HG02610 (cell line): Measurements from ENCODE around the gene IL1RAPL1.
"Not testable (repeated sequence)": the region's sequence is repeated elsewhere in the genome, so short reads cannot be mapped to it uniquely, and the experiment has no call there.

ENCODE experiments used
- ATAC-seq: cut with Tn5 transposase; IDR thresholded peaks from one replicate; pipeline ENCODE4 v1.9.1; 2021; ENCODE audit warnings: mild to moderate bottlenecking, moderate library complexity; ENCODE audit not compliant: unreplicated experiment

IL1RAPL1 gene

DNA sequence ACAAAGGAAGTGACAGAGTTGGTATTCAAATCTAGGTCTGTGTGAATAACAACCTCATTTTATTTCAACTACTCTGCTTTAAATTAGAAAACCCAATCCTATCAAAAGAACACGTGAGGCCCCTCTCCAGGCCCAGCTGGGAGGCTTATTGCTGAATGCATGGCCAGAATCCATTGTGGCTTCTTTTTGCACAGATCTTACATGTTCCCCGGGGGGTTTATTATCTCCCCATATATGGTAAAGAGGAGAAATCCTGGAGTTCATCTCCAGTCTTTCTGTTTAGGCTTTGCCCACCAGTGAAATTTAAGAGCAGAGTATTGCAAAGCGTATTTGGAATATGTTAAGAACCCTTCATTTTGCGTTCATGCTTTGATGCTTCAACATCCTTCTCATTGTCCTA, 655.6 kb downstream of the IL1RAPL1 start:
- no peak for ATAC-seq

DNA sequence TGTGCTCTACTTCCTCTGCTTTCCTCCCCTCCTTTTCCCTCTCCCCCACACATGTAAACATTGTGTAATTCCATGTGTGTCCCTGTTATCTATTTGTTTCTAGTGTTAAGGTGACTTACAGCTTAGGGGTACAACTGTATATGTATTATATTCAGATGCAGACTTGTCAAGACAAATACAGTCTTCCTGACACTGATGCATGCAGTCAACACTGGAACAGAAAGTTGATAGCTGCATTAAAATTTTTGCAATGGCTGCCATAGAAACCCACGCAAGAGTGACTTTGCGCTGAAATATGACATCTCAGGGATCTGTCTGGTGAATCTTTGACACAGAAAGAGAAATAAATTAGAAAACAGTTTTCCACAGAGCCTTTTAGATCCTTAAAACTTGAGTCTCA, 656.7 kb downstream of the IL1RAPL1 start:
- ATAC-seq: no peak

DNA sequence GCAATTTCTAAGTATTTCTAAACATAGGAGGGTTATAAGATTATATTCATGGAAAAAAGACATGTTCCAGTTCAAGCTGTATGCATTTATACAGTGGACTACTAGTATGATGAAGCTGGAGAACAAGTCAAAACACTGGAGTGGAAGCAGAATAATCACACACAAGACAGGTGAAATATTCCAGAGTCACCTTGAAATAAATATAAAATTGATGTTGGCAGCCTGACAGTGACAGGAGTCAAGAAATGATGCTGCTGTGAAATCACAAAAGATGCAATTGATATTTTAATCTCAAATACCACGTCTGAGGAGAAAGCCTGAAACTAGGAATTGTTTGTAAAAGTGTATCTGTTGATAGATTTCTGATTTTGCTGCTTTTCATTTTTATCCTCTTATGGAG, 667.3 kb downstream of the IL1RAPL1 start:
- no peak for ATAC-seq

DNA sequence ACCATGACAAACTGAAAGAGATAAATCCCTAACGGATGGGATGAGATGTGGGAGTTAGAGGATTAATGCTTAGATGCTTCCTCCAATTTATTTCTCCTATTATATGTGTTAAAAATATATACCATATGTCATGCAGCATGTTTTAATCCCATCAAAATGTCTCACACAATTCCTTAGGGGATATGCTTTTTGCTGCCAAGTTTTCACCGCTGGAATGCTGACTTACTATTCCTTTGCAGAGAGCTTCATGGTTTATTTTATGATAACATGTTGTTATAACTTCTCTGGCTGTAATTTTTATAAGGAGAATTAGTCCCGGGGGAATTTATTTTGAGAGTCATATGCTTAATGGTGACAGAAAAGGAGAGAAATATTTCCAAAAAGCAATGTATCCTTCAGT, 670.3 kb downstream of the IL1RAPL1 start:
- ATAC-seq: no peak

DNA sequence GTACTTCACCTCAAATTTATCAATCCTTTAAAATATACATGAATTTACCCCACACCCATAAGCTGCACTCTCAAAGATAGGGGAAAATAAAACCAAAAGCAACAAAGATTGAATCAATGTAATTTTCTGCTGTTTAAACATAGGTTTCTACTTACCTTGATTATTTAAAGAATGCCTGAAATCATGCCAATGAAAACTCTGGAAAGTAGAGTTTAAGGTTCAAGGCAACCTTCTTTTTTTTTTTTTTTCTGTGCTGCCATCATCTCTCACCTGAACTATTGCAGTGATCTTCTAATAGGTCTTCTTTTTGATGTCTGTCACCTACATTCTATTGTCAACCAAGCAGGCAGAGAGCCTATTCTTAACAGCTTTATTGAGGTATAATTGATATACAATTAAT, 682.1 kb downstream of the IL1RAPL1 start:
- ATAC-seq: no peak

DNA sequence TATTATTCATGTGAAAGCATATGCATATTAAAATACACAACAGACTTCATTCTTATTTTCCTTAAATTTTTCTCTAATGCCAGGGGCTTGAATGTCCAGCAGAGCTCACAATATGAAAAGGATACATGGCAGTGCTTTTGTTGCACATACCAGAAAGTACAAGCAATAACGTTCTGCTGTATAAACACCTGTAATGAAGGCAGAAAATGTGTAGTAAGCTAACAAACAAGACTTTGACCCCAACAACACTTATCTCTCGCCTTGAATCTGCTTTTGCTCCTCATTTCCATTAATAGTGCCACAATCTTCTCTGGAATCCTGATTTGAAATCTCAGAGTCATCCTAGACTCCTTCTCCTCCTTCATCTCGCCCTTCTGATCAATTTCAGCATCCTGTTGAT, 687.3 kb downstream of the IL1RAPL1 start:
- ATAC-seq: no peak

DNA sequence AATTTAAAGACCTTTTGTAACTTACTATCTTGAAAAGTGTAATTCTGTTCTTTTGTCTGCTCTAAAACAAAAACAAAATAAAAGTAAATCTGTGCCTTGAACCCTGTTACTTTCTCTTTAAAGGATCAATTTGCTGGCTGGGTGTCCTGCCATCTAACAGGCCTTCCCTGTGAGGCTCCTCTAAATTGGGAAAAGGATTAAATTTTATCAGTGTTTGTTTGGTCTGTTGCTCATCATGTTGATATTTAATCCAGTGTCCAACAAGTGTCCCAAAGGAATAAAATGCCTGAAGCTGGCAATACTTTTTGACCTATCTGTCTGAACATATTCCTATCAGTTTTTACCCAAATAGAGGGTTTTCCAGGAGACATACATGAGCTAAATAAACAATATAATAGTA, 688.7 kb downstream of the IL1RAPL1 start:
- no peak for ATAC-seq

DNA sequence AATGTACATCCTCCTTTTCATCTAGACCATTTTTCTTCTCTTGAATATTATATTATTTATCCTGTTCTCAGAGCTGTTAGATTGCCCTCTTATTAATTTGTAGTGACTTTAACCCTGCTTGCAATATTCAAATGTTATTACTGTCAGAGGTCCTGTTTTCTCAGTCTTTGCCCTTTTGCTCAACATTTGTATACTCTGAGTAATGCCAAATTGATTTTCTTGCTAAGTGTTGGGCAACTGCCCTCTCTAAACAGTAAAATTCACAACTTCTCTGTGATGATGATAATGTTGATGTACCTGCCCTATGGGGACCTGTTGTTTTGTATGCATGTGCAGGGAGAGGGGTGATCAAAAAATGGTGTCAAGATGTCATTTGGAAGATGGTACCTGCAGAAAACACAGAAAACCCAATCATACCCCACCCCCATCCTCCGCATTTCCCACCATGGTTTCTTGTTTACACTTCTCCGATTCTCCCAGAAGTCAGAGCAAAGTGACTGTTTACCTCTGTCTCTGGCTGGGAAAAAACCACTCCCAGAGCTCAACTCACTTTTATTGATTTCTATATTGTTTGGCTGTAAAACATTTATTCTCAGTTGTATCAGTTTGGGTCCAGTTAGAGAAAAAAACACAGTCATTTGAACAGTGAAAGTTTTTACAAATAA, 694.0 kb downstream of the IL1RAPL1 start:
- no peak for ATAC-seq

DNA sequence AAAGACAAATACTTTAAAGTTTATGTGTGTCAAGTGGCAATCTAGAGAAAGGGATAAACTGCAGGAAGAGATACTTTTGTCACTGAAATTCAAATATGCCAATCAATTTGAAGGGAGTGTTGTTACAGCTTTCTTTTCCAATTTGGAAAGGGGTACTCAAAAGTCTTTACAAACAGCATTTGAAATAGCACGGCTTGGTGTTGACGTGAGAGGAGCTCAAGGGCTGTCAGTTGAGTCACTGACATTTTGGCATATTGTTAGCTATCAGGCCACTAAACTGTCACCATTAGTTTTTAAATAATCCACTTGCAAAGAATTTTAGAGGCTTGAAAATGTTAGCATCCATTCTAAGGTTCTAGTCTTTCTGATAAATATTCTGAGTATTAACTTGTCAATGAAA, 698.4 kb downstream of the IL1RAPL1 start:
- ATAC-seq: no peak

DNA sequence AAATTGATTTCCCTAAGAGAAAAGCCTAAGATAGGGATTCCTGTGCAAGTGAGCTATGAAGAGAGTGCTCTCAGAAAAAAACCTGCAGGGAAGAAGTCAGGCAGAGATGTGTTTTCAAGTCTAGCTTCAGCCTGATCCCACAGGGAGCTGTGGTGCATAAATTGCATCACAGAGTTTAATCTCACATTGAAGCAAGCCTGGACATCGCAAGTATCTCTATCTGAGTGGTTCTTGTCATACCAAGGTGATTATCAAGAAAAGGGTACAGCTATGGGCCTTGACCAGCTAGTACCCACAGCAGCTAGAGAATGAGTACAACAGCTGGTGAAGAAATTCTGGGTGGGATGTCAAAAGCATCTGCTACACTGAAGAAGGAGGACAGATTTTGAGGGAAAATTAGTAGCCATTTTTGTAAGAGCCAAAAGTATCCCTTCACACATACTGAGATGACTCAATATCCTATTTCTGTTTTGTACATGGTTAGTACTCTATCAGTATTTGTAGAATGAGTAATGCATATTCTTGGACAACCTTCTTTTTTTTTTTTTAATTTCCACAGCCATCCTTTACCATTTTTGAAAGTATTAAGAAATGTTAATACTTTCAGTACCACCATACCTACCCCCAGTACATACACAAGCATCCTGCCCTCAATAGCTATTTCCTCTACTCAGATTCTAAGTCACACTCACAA, 708.9 kb downstream of the IL1RAPL1 start:
- no peak for ATAC-seq

DNA sequence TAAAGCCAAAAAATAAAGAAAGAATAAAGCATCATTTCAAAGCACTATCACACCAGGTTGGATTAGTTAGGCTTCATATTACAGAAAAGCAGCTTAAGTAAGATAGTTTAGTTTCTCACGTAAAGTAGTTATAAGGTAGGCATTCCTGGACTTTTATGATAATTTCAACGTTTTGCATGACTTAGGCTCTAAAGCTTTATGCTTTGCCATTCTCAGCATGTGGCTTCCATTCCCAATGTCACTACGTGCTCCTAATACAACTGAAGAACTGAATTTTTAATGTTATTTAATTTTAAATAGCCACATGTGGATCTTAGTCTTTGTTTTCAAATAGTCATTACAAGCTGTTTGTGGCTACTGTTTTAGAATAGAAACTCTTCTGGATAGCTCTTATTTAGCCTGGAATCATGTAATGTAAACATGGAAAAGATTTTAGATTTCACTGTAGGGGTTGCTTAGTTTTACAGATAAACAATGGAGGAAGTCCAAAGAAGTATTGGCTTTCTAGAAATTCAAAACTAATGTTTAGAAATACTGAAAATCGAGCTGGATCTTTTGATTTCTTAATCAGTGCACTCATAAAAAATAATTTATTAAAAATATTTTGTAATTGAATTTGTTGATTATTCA, 710.0 kb downstream of the IL1RAPL1 start:
- no peak for ATAC-seq

DNA sequence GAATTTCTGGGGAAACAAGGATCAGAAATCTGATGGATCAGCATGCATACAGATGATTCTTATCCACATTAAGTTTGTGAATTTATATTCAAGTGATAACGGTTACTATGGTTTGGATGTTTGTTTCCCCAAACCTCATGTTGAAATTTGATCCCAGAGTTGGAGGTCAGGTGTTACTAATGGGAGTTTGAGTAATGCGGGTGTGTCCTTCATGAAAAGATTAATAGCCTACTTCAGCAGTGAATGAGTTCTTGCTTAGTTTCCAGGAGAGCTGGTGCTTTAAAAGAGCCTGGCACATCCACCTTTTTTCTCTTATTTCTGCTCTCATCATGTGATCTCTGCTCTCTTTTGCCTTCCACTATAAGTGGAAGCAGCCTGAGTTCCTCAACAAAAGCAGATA, 712.4 kb downstream of the IL1RAPL1 start:
- no peak for ATAC-seq

DNA sequence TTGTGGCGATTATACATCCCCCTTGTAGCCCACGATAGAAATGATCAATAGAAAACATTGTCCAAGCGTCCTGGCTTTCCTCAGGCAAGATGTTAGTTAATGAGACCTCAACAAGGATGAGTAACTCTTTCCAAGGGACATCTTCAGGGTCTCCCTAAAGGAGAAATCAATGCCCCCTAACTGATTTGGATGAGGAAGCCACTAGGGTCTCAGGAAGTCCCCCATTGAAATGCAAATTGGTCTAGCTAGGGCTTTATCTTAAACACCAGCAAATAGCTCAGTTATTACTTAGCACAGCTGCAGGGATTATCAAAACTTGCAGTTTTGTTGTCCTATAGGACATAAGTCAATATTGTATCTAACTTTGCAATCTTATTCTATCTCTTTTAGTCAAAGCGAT, 721.5 kb downstream of the IL1RAPL1 start:
- no peak for ATAC-seq

DNA sequence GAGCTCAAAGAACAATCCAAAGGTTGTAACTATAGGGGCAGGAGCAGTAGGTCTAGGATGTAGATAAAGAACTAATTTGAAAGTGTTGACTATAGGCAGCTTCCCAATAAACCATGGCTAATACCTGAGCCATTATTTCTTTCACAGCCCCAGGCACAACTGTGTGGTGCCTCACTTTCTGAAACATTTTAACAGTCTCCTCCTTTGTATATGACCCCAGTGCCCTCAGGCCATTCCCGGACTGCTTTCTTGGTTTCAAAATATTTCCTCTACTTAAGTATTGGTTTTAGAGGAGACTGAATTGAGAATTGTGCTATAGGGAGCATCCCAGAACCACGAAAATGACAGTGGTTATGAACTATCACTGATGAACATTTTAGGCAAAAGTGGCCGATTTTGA, 728.7 kb downstream of the IL1RAPL1 start:
- no peak for ATAC-seq

DNA sequence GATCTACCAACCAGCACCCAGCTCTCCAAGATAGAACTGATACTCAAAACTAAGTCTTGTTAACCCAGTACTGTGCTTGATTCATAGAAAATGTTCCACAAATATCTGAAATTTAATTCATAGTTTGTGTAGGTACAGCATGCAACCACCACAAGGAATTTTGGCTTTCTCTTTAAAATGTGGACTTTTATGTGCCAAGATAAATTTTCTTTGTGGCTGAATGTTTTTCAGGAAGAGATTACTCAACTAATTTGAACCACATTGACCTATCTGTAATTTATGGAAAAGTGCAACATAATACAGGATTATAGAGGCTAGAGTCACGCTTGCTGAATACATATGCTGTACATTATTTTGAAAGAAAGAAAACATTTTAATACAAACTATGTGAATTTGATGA, 730.8 kb downstream of the IL1RAPL1 start:
- no peak for ATAC-seq

DNA sequence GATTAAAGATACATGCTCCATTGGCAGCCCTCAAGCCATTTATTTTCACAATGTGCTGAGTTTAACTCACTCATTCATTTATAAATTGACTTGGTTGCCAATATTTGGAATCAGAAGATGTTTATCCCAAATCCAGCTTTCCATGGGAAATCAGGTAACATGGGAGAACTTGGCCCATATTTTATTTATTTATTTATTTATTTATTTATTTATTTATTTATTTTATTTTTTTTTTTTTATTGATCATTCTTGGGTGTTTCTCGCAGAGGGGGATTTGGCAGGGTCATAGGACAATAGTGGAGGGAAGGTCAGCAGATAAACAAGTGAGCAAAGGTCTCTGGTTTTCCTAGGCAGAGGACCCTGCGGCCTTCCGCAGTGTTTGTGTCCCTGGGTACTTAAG, 745.2 kb downstream of the IL1RAPL1 start:
- not testable (repeated sequence) for ATAC-seq

DNA sequence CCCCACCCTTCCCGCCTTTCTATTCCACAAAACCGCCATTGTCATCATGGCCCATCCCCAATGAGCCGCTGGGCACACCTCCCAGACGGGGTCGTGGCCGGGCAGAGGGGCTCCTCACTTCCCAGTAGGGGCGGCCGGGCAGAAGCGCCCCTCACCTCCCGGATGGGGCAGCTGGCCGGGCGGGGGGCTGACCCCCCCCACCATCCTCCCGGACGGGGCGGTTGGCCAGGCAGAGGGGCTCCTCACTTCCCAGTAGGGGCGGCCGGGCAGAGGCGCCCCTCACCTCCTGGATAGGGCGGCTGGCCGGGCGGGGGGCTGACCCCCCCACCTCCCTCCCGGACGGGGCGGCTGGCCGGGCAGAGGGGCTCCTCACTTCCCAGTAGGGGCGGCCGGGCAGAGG, 745.8 kb downstream of the IL1RAPL1 start:
- ATAC-seq: not testable (repeated sequence)

DNA sequence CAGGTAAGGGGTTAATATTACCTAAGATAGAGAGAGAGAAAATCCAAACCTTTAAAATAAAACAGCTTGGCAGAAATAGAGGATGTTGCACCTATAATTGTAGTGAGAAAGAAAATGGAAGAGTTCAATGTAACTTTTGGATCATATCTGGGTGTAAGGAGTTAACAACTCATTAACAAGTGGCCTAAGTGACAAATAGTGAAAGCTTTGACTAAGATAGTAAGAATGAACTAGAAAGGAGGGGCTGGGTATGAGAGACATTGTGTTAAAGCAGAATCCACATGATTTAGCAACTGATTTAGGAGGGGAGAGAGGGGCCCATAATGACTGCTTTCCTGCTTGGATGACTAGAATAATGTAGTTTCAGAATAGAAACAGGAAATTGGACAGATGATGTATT, 761.0 kb downstream of the IL1RAPL1 start:
- peak; percentile 80 for ATAC-seq

DNA sequence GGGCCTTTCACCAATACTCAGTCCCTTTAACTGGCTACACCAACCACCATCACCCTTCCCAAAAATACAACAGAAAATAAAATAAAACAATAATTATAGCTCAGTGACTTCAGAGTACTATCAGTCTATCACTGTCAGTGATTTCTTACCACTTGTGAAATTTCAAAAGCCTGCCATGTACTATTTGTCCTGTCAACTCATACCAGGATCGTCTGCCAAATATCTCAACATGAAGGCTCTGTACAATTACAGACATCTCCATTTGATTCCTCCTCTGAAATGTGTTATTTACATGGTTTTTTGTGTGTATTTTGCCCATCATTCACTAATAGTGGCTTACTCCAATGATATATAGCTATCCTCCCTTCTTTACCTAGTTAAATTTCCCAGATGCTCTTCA, 772.0 kb downstream of the IL1RAPL1 start:
- no peak for ATAC-seq

DNA sequence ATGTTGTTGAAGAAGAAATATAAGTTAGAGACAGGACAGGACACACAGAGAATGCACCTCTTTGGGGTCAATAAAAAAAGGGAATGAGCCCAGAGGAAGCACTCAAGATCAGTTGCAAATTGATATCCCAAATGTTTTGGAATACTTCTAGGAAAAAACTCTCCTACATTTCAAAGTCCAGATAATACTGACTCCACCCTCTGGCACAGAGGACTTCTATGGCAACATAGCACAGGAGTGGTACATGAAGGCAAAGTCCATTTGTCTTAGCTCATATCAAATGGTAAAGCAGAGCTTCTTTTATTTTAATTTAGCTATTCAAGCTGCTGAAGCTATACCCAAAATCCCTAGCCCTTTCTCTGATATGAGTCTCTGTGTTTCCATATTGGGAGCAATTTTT, 787.5 kb downstream of the IL1RAPL1 start:
- not testable (repeated sequence) for ATAC-seq

DNA sequence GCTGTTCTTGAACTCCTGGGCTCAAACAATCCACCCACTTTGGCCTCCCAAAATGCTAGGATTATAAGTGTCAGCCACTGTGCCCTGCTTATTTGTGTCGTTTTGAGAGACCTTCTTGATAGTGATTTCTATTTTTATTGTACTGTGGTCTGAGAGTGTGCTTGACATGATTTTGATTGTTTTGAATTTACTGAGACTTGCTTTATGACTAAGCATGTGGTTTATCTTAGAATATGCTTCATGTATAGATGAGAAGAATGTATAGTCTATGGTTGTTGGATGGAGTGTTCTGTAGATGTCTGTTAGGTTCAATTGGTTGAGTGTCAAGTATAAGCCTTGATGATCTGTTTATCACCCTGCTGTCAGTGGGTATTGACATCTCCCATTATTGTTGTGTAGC, 789.3 kb downstream of the IL1RAPL1 start:
- ATAC-seq: peak; percentile 65

DNA sequence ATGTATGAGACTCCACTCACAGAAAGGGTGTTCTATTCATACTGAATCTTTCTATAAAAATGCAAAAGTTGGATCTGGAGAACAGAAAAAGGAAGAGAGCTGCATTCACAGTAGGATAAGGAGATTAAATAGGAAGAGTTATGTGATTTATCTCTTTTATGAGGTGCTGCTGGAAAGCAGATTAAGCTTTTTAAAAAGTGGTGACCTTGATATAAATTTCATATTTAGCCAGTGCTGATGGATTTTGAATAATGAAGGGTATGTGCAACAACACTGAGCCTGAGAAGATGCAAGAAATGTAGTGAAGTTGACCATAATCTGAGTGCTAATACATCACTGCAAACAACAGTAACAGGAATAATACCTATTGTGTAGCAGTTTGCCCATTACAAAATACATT, 795.6 kb downstream of the IL1RAPL1 start:
- no peak for ATAC-seq
